Smooth muscle cell (in vitro differentiated cells): Measurements from ENCODE around the gene POTEM. TPM values are rescaled to one million over a fixed set of nuclear protein-coding genes. Genes with fewer than 3 reads are reported as not detected.
"Not testable (repeated sequence)": the region's sequence is repeated elsewhere in the genome, so short reads cannot be mapped to it uniquely, and the experiment has no call there.

Experiments
- DNase-seq: peaks from one replicate; lab custom pipeline; 2025; ENCODE audit not compliant: unreplicated experiment; lab: John Stamatoyannopoulos, UW
- H2AFZ ChIP-seq: fragments of 200-600 bp; sonication (generic); 2 replicates; pipeline ENCODE4 v1.6.0; 2016; ENCODE audit warnings: antibody characterized with exemption, low read depth, mild to moderate bottlenecking
- H3F3A ChIP-seq: fragments of 200-600 bp; sonication (generic); 2 replicates; pipeline ENCODE4 v1.6.0; 2017; ENCODE audit warnings: antibody characterized with exemption, low read depth
- H3K27ac ChIP-seq: fragments of 200-600 bp; sonication (generic); 2 replicates; pipeline ENCODE4 v1.5.1; 2016; ENCODE audit warnings: low read depth, mild to moderate bottlenecking
- H3K27me3 ChIP-seq: fragments of 200-600 bp; sonication (generic); 2 replicates; pipeline ENCODE4 v1.6.1; 2016; ENCODE audit warnings: low read depth, mild to moderate bottlenecking
- H3K36me3 ChIP-seq: fragments of 200-600 bp; sonication (generic); 2 replicates; pipeline ENCODE4 v1.5.1; 2016; ENCODE audit warnings: low read depth
- H3K4me1 ChIP-seq: fragments of 200-600 bp; sonication (generic); 2 replicates; pipeline ENCODE4 v1.5.1; 2016; ENCODE audit warnings: low read depth
- H3K4me2 ChIP-seq: fragments of 200-600 bp; sonication (generic); 2 replicates; pipeline ENCODE4 v1.6.0; 2016; ENCODE audit warnings: mild to moderate bottlenecking
- H3K4me3 ChIP-seq: fragments of 200-600 bp; sonication (generic); 2 replicates; pipeline ENCODE4 v1.5.1; 2016; ENCODE audit warnings: mild to moderate bottlenecking
- H3K79me2 ChIP-seq: fragments of 200-600 bp; sonication (generic); 2 replicates; pipeline ENCODE4 v1.6.0; 2016; ENCODE audit warnings: low read depth, mild to moderate bottlenecking
- H3K9ac ChIP-seq: fragments of 200-600 bp; sonication (generic); 2 replicates; pipeline ENCODE4 v1.6.0; 2016; ENCODE audit warnings: low read depth
- H3K9me3 ChIP-seq: fragments of 200-600 bp; sonication (generic); replicated peaks from 2 replicates; pipeline ENCODE4 v1.5.1; 2016; ENCODE audit warnings: low read depth
- H4K20me1 ChIP-seq: fragments of 200-600 bp; sonication (generic); 2 replicates; pipeline ENCODE4 v1.6.0; 2016; ENCODE audit warnings: low read depth
- WGBS: methylation state at CpG from one replicate; pipeline ENCODE4 v1.1.7; 2016; ENCODE audit warnings: low lambda C conversion rate; 5-methylcytosine and 5-hydroxymethylcytosine counted together
- polyA plus RNA-seq: library from polyadenylated mRNA; unstranded; fragments of >200 nt; fragmentation: Nextera tagmentation; extraction: Ambion mirVana; gene quantifications from 2 replicates; pipeline ENCODE4 v1.2.1, GENCODE V29; 2016
- total RNA-seq: library from RNA; depleted of rRNA; stranded (reverse); fragments of >200 nt; gene quantifications from 2 replicates; pipeline ENCODE4 v1.2.3, GENCODE V29; 2014

Gene POTEM
- total and polyA plus RNA-seq, 2 experiments from 2014 or later: not detected

- not testable (repeated sequence) for H2AFZ ChIP-seq, DNase-seq
- no CpG with 5 or more reads among the region's 3 CpGs for WGBS
Observed at GRCh38 chr14:19015185-19015584, 48.0 kb downstream of the POTEM start.

GRCh38 chr14:19025080-19025589 is 57.9 kb downstream of the POTEM start:
- not testable (repeated sequence) for H3K27me3 ChIP-seq, H2AFZ ChIP-seq, H3K4me3 ChIP-seq, H3K27ac ChIP-seq, H3F3A ChIP-seq, H3K4me2 ChIP-seq, DNase-seq, H3K9me3 ChIP-seq, H3K9ac ChIP-seq, H3K36me3 ChIP-seq, H4K20me1 ChIP-seq, H3K79me2 ChIP-seq, H3K4me1 ChIP-seq
- WGBS: 47% methylated on average over 3 of the region's 15 CpGs

More at GRCh38 chr14:19015185-19015584, 48.0 kb downstream of the POTEM start:
- not testable (repeated sequence) for H4K20me1 ChIP-seq, H3K27ac ChIP-seq, H3K79me2 ChIP-seq, H3K4me3 ChIP-seq, H3K9me3 ChIP-seq, H3K4me1 ChIP-seq, H3K9ac ChIP-seq, H3K27me3 ChIP-seq, H3K4me2 ChIP-seq, H3F3A ChIP-seq, H3K36me3 ChIP-seq

- not testable (repeated sequence) for H3K4me3 ChIP-seq, H3K79me2 ChIP-seq, H3K9me3 ChIP-seq, H3K27me3 ChIP-seq, H2AFZ ChIP-seq, H3K4me2 ChIP-seq, H3F3A ChIP-seq, H4K20me1 ChIP-seq, H3K27ac ChIP-seq, H3K36me3 ChIP-seq, H3K9ac ChIP-seq, H3K4me1 ChIP-seq, DNase-seq
- WGBS: 87% methylated on average over 6 of the region's 35 CpGs
Observed at GRCh38 chr14:19026649-19027351, 59.6 kb downstream of the POTEM start.

GRCh38 chr14:19027895-19028294 is 60.7 kb downstream of the POTEM start:
- H3K4me2 ChIP-seq, H3K9ac ChIP-seq, H4K20me1 ChIP-seq, H3K36me3 ChIP-seq, H3K27me3 ChIP-seq, H3K4me1 ChIP-seq, DNase-seq, H3K27ac ChIP-seq, H3F3A ChIP-seq, H3K9me3 ChIP-seq, H3K79me2 ChIP-seq, H2AFZ ChIP-seq, H3K4me3 ChIP-seq: not testable (repeated sequence)
- no CpG with 5 or more reads among the region's 16 CpGs for WGBS

GRCh38 chr14:19036811-19037382 is 69.7 kb downstream of the POTEM start:
- not testable (repeated sequence) for H4K20me1 ChIP-seq, H3K36me3 ChIP-seq, H3K27me3 ChIP-seq, H3K4me1 ChIP-seq, H3K9me3 ChIP-seq, H3K79me2 ChIP-seq, H3K27ac ChIP-seq, DNase-seq, H3K4me3 ChIP-seq, H3K9ac ChIP-seq, H2AFZ ChIP-seq, H3F3A ChIP-seq, H3K4me2 ChIP-seq
- WGBS: no CpG with 5 or more reads among the region's 26 CpGs

- not testable (repeated sequence) for H3K27ac ChIP-seq, H3K4me2 ChIP-seq, H3K9me3 ChIP-seq, H3K4me1 ChIP-seq, H3K9ac ChIP-seq, DNase-seq, H3K4me3 ChIP-seq, H3K27me3 ChIP-seq, H3K36me3 ChIP-seq, H4K20me1 ChIP-seq, H3F3A ChIP-seq, H2AFZ ChIP-seq, H3K79me2 ChIP-seq
- 93% methylated on average over 9 of the region's 28 CpGs for WGBS
Observed at GRCh38 chr14:19038060-19038664, 70.9 kb downstream of the POTEM start.

- not testable (repeated sequence) for H4K20me1 ChIP-seq, H3K79me2 ChIP-seq, H3K27ac ChIP-seq, H3K9me3 ChIP-seq, H3K27me3 ChIP-seq, H3K4me1 ChIP-seq, H2AFZ ChIP-seq, H3K4me2 ChIP-seq, H3K4me3 ChIP-seq, H3K36me3 ChIP-seq, H3K9ac ChIP-seq, DNase-seq, H3F3A ChIP-seq
- WGBS: no CpG with 5 or more reads among the region's 15 CpGs
Observed at GRCh38 chr14:19038785-19039184, 71.6 kb downstream of the POTEM start.

GRCh38 chr14:19043384-19043783 is 76.2 kb downstream of the POTEM start:
- not testable (repeated sequence) for H3K9me3 ChIP-seq, H3F3A ChIP-seq, H3K79me2 ChIP-seq, DNase-seq, H3K27me3 ChIP-seq, H3K4me3 ChIP-seq, H2AFZ ChIP-seq, H3K27ac ChIP-seq, H4K20me1 ChIP-seq, H3K4me2 ChIP-seq, H3K4me1 ChIP-seq, H3K9ac ChIP-seq, H3K36me3 ChIP-seq
- WGBS: 47% methylated on average over 2 of the region's 2 CpGs
